Activated T-cell treated with anti-CD3 and anti-CD28 coated beads, Interleukin-2, amount 50 U/mL, for 72 hours (primary cell): ENCODE data around the gene NRL. TPM values are rescaled to one million over a fixed set of nuclear protein-coding genes. Genes with fewer than 3 reads are reported as not detected.

Experiments used
- ATAC-seq, 2 donors: fragments of 150-1000 bp; cut with Tn5 transposase; replicated peaks in 1 of 2; 2 replicates each; pipeline ENCODE4 v1.10.0; 2021; ENCODE audit warnings: moderate library complexity in 2 of 2, mild to moderate bottlenecking in 1 of 2
- DNase-seq, 2 donors: peaks; one replicate each; pipeline ENCODE4 v3.0.0; 2021 to 2022; ENCODE audit warnings: mixed read lengths in 1 of 2
- H3K27ac Mint-ChIP-seq: one replicate; pipeline ENCODE4 v1.8.0; 2022; ENCODE audit warnings: mild to moderate bottlenecking, moderate library complexity, mixed read lengths
- H3K27me3 Mint-ChIP-seq: one replicate; pipeline ENCODE4 v1.8.0; 2022; ENCODE audit warnings: low read depth, mixed read lengths
- H3K36me3 Mint-ChIP-seq, 2 donors: one replicate each; pipeline ENCODE4 v1.8.0; 2022; ENCODE audit warnings: mixed read lengths in 2 of 2, mild to moderate bottlenecking in 1 of 2; ENCODE audit not compliant: insufficient read depth in 2 of 2
- H3K4me1 Mint-ChIP-seq: one replicate; pipeline ENCODE4 v1.8.0; 2022; ENCODE audit warnings: low read depth, mixed read lengths
- H3K4me3 Mint-ChIP-seq, 2 donors: one replicate each; pipeline ENCODE4 v1.8.0; 2022; ENCODE audit warnings: mild to moderate bottlenecking in 2 of 2, mixed read lengths in 2 of 2, moderate library complexity in 2 of 2
- H3K9me3 Mint-ChIP-seq, 2 donors: one replicate each; pipeline ENCODE4 v1.8.0; 2022; ENCODE audit warnings: mixed read lengths in 2 of 2
- total RNA-seq, 2 donors: library from RNA; stranded (reverse); gene quantifications; one replicate each; pipeline ENCODE4 v1.2.3, GENCODE V29; 2022

Gene NRL
- total RNA-seq, 2 donors from 2014 or later = 5.2 TPM

- no peaks in the 10 kb centered on the region for H3K27me3 Mint-ChIP-seq
- DNase-seq (no peak), ATAC-seq (no peak)
- no peak overlapping the region for H3K27ac Mint-ChIP-seq
- H3K4me3 Mint-ChIP-seq = no peak overlapping the region
- H3K4me1 Mint-ChIP-seq = peaks cover 13% of the 10 kb centered on the region
- no peaks in the 10 kb centered on the region for H3K36me3 Mint-ChIP-seq
- H3K9me3 Mint-ChIP-seq = no peaks in the 10 kb centered on the region
These were observed 48.1 kb downstream of the NRL start for GRCh38 chr14:24066496-24067132.

- DNase-seq (no peak), ATAC-seq (no peak)
- H3K36me3 Mint-ChIP-seq = no peaks in the 10 kb centered on the region
- H3K4me3 Mint-ChIP-seq = no peak overlapping the region
- H3K4me1 Mint-ChIP-seq = peaks cover 4% of the 10 kb centered on the region
- no peak overlapping the region for H3K27ac Mint-ChIP-seq
- H3K27me3 Mint-ChIP-seq = no peaks in the 10 kb centered on the region
- H3K9me3 Mint-ChIP-seq = no peaks in the 10 kb centered on the region
These were observed 49.3 kb downstream of the NRL start for GRCh38 chr14:24065408-24065807.

GRCh38 chr14:24064856-24065255, 49.9 kb downstream of the NRL start:
- H3K36me3 Mint-ChIP-seq = no peaks in the 10 kb centered on the region
- no peaks in the 10 kb centered on the region for H3K27me3 Mint-ChIP-seq
- DNase-seq = no peak
- H3K27ac Mint-ChIP-seq = no peak overlapping the region
- no peaks in the 10 kb centered on the region for H3K9me3 Mint-ChIP-seq
- H3K4me1 Mint-ChIP-seq = no peaks in the 10 kb centered on the region
- H3K4me3 Mint-ChIP-seq = no peak overlapping the region
- no peak for ATAC-seq

GRCh38 chr14:24064091-24064795, 50.5 kb downstream of the NRL start:
- H3K27ac Mint-ChIP-seq = no peak overlapping the region
- no peaks in the 10 kb centered on the region for H3K27me3 Mint-ChIP-seq
- ATAC-seq (no peak), DNase-seq (no peak)
- H3K4me3 Mint-ChIP-seq = no peak overlapping the region
- no peaks in the 10 kb centered on the region for H3K36me3 Mint-ChIP-seq
- H3K4me1 Mint-ChIP-seq = no peaks in the 10 kb centered on the region
- H3K9me3 Mint-ChIP-seq = no peaks in the 10 kb centered on the region

- Mint-ChIP-seq H3K4me1 (no peaks in the 10 kb centered on the region), H3K27me3 (no peaks in the 10 kb centered on the region), H3K9me3 (no peaks in the 10 kb centered on the region), H3K36me3 (no peaks in the 10 kb centered on the region), H3K27ac (no peak overlapping the region), H3K4me3 (no peak overlapping the region)
- DNase-seq (no peak), ATAC-seq (no peak)
These were observed 51.4 kb downstream of the NRL start for GRCh38 chr14:24063263-24063836.

GRCh38 chr14:24062216-24062980, 52.4 kb downstream of the NRL start:
- DNase-seq = no peak
- H3K4me1 Mint-ChIP-seq = no peaks in the 10 kb centered on the region
- H3K27me3 Mint-ChIP-seq = no peaks in the 10 kb centered on the region
- H3K4me3 Mint-ChIP-seq = no peak overlapping the region
- no peak overlapping the region for H3K27ac Mint-ChIP-seq
- no peak for ATAC-seq
- H3K36me3 Mint-ChIP-seq = no peaks in the 10 kb centered on the region
- no peaks in the 10 kb centered on the region for H3K9me3 Mint-ChIP-seq

- ATAC-seq (no peak), DNase-seq (no peak)
- Mint-ChIP-seq H3K27me3 (no peaks in the 10 kb centered on the region), H3K9me3 (no peaks in the 10 kb centered on the region), H3K4me1 (no peaks in the 10 kb centered on the region), H3K27ac (no peak overlapping the region), H3K36me3 (no peaks in the 10 kb centered on the region), H3K4me3 (no peak overlapping the region)
These were observed 53.5 kb downstream of the NRL start for GRCh38 chr14:24060984-24061913.

GRCh38 chr14:24060443-24060842, 54.3 kb downstream of the NRL start:
- Mint-ChIP-seq H3K9me3 (no peaks in the 10 kb centered on the region), H3K36me3 (no peaks in the 10 kb centered on the region), H3K27ac (no peak overlapping the region), H3K4me1 (no peaks in the 10 kb centered on the region), H3K27me3 (no peaks in the 10 kb centered on the region), H3K4me3 (no peak overlapping the region)
- ATAC-seq (no peak), DNase-seq (no peak)

- no peaks in the 10 kb centered on the region for H3K4me1 Mint-ChIP-seq
- H3K27ac Mint-ChIP-seq = no peak overlapping the region
- no peaks in the 10 kb centered on the region for H3K9me3 Mint-ChIP-seq
- no peak for DNase-seq
- no peak overlapping the region for H3K4me3 Mint-ChIP-seq
- no peak for ATAC-seq
- no peaks in the 10 kb centered on the region for H3K27me3 Mint-ChIP-seq
- no peaks in the 10 kb centered on the region for H3K36me3 Mint-ChIP-seq
These were observed 54.8 kb downstream of the NRL start for GRCh38 chr14:24059841-24060388.

- H3K4me3 Mint-ChIP-seq = no peak overlapping the region
- DNase-seq (no peak), ATAC-seq (no peak)
- H3K27me3 Mint-ChIP-seq = no peaks in the 10 kb centered on the region
- H3K9me3 Mint-ChIP-seq = no peaks in the 10 kb centered on the region
- no peaks in the 10 kb centered on the region for H3K4me1 Mint-ChIP-seq
- H3K36me3 Mint-ChIP-seq = no peaks in the 10 kb centered on the region
- no peak overlapping the region for H3K27ac Mint-ChIP-seq
These were observed 55.7 kb downstream of the NRL start for GRCh38 chr14:24058951-24059475.

- Mint-ChIP-seq H3K27ac (no peak overlapping the region), H3K36me3 (no peaks in the 10 kb centered on the region), H3K4me3 (no peak overlapping the region), H3K4me1 (peaks cover 3% of the 10 kb centered on the region), H3K9me3 (no peaks in the 10 kb centered on the region), H3K27me3 (no peaks in the 10 kb centered on the region)
- DNase-seq = peak; percentile 53 to 69
- peak; percentile 41 to 64 for ATAC-seq
These were observed 56.3 kb downstream of the NRL start for GRCh38 chr14:24058260-24058950.

GRCh38 chr14:24057867-24058259, 56.9 kb downstream of the NRL start:
- Mint-ChIP-seq H3K36me3 (no peaks in the 10 kb centered on the region), H3K27me3 (peaks cover 5% of the 10 kb centered on the region), H3K9me3 (no peaks in the 10 kb centered on the region), H3K4me3 (no peak overlapping the region), H3K27ac (no peak overlapping the region), H3K4me1 (peaks cover 9% of the 10 kb centered on the region)
- DNase-seq = no peak
- no peak for ATAC-seq
